ENCODE results near the gene PDE8A.
"Not testable (repeated sequence)": the region's sequence is repeated elsewhere in the genome, so short reads cannot be mapped to it uniquely, and the experiment has no call there.

PDE8A gene

GRCh38 chr15:84991014-84991712, 9.5 kb downstream of the PDE8A start:
- DNase-seq (ENCODE audit: low read depth): no peak

GRCh38 chr15:84992157-84992944, 10.7 kb downstream of the PDE8A start:
- peak; percentile 17 for DNase-seq (ENCODE audit: low read depth)

- no peak for DNase-seq (ENCODE audit: low read depth)
These were observed 14.4 kb downstream of the PDE8A start for GRCh38 chr15:84996055-84996454.

GRCh38 chr15:84996714-84997113, 15.1 kb downstream of the PDE8A start:
- DNase-seq (ENCODE audit: low read depth): not testable (repeated sequence)

GRCh38 chr15:84997214-84997613, 15.6 kb downstream of the PDE8A start:
- DNase-seq (ENCODE audit: low read depth): not testable (repeated sequence)

GRCh38 chr15:85000189-85000864, 18.7 kb downstream of the PDE8A start:
- DNase-seq (ENCODE audit: low read depth): no peak

GRCh38 chr15:85000937-85001336, 19.3 kb downstream of the PDE8A start:
- no peak for DNase-seq (ENCODE audit: low read depth)

- no peak for DNase-seq (ENCODE audit: low read depth)
These were observed 20.9 kb downstream of the PDE8A start for GRCh38 chr15:85002517-85002916.

- DNase-seq (ENCODE audit: low read depth): no peak
These were observed 22.1 kb downstream of the PDE8A start for GRCh38 chr15:85003593-85004312.

GRCh38 chr15:85004550-85004949, 22.9 kb downstream of the PDE8A start:
- DNase-seq (ENCODE audit: low read depth): no peak

GRCh38 chr15:85005319-85005718, 23.7 kb downstream of the PDE8A start:
- no peak for DNase-seq (ENCODE audit: low read depth)

- no peak for DNase-seq (ENCODE audit: low read depth)
These were observed 24.1 kb downstream of the PDE8A start for GRCh38 chr15:85005746-85006145.

- no peak for DNase-seq (ENCODE audit: low read depth)
These were observed 24.5 kb downstream of the PDE8A start for GRCh38 chr15:85006201-85006600.

GRCh38 chr15:85006655-85007054, 25.0 kb downstream of the PDE8A start:
- DNase-seq (ENCODE audit: low read depth): no peak

- DNase-seq (ENCODE audit: low read depth): no peak
These were observed 25.5 kb downstream of the PDE8A start for GRCh38 chr15:85007137-85007536.

GRCh38 chr15:85007741-85008397, 26.2 kb downstream of the PDE8A start:
- DNase-seq (ENCODE audit: low read depth): no peak

GRCh38 chr15:85008474-85009260, 27.0 kb downstream of the PDE8A start:
- no peak for DNase-seq (ENCODE audit: low read depth)

GRCh38 chr15:85009435-85009834, 27.8 kb downstream of the PDE8A start:
- no peak for DNase-seq (ENCODE audit: low read depth)

- no peak for DNase-seq (ENCODE audit: low read depth)
These were observed 28.4 kb downstream of the PDE8A start for GRCh38 chr15:85010071-85010385.

GRCh38 chr15:85010386-85011159, 28.9 kb downstream of the PDE8A start:
- no peak for DNase-seq (ENCODE audit: low read depth)

Measured in activated T-helper 9 cell treated with anti-CD3 and anti-CD28 coated beads, Interleukin-2, amount 50 U/mL, for 16 hours (primary cell).